ENCODE results near the gene CNTF. TPM values are rescaled to one million over a fixed set of nuclear protein-coding genes. Genes with fewer than 3 reads are reported as not detected.

CNTF gene
- total RNA-seq, 1 donor from 2014 or later, result 1.6 TPM

DNA sequence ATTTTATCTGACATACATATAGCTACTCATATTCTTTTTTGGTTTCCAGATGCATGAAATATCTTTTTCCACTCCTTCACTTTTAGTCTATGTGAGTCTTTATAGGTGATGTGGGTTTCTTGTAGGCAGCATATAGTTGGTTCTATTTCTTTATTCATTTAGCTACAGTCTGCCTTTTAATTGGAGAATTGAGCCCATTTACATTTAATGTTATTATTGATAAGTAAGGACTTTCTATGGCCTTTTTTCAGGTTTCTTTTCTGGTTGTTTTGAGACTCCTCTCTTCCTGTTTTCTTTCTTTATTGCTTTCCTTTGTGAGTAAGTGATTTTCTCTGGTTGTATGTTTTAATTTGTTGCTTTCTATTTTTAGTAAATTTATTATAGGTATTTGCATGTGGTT, 27.2 kb downstream of the CNTF start:
- no peak overlapping the region for H3K27ac Mint-ChIP-seq (ENCODE audit: unreplicated experiment)
- TF ChIP-seq, protein P1, sequence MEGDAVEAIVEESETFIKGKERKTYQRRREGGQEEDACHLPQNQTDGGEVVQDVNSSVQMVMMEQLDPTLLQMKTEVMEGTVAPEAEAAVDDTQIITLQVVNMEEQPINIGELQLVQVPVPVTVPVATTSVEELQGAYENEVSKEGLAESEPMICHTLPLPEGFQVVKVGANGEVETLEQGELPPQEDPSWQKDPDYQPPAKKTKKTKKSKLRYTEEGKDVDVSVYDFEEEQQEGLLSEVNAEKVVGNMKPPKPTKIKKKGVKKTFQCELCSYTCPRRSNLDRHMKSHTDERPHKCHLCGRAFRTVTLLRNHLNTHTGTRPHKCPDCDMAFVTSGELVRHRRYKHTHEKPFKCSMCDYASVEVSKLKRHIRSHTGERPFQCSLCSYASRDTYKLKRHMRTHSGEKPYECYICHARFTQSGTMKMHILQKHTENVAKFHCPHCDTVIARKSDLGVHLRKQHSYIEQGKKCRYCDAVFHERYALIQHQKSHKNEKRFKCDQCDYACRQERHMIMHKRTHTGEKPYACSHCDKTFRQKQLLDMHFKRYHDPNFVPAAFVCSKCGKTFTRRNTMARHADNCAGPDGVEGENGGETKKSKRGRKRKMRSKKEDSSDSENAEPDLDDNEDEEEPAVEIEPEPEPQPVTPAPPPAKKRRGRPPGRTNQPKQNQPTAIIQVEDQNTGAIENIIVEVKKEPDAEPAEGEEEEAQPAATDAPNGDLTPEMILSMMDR (IDR thresholded peaks at IDR 0.05), result no peak
- DNase-seq (ENCODE audit: extremely low spot score, unreplicated experiment), result no peak
- no peak overlapping the region for H3K4me3 Mint-ChIP-seq (ENCODE audit: unreplicated experiment)
- H3K27me3 Mint-ChIP-seq (ENCODE audit: unreplicated experiment), result peaks cover 47% of the 10 kb centered on the region
- peaks cover 2% of the 10 kb centered on the region for H3K4me1 Mint-ChIP-seq (ENCODE audit: unreplicated experiment)
- H3K36me3 Mint-ChIP-seq (ENCODE audit: unreplicated experiment), result no peaks in the 10 kb centered on the region
- H3K9me3 Mint-ChIP-seq (ENCODE audit: unreplicated experiment), result peaks cover 5% of the 10 kb centered on the region

DNA sequence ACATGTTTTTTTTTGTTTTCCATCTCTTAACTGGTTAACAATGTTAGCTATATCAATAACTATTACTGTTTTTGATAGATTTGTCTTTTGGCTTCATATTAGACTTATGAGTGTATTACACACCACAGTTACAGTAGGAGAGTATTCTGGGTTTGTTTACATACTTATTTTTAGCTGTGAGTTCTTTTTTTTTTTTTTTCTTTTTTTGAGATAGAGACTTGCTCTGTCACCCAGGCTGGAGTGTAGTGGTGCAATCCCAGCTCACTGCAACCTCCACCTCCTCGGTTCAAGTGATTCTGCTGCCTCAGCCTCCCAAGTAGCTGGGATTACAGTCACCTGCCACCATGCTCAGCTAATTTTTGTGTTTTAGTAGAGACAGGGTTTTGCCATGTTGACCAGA, 28.0 kb downstream of the CNTF start:
- no peak for DNase-seq (ENCODE audit: extremely low spot score, unreplicated experiment)
- Mint-ChIP-seq H3K4me3 (ENCODE audit: unreplicated experiment) (no peak overlapping the region), H3K4me1 (ENCODE audit: unreplicated experiment) (peaks cover 2% of the 10 kb centered on the region)

DNA sequence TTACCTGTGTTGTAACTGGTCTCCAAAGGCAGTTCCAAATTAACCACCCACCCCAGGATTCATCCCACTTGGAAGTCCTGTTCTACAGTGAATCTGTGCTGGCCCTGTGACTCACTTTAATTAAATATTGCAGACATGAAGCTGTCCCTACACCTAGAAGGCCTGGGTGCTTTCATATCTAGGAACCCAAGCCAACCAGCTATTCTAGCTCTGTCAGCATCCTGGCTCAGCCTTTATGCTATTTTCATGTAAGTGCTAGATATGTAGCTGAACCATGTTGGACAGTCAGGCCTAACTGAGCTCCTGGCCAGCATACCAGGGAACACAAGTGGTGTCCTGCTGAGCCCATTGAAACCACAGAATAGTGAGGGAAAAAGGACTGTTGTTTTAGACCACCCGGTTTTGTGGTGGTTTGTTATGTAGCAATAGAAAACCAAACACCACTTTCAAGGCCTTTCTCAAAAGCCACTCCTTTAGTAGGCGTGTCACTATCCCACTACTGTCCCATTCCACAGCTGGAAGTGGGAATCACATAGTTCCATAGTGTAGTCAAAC, 30.3 kb downstream of the CNTF start:
- Mint-ChIP-seq H3K4me3 (ENCODE audit: unreplicated experiment) (no peak overlapping the region), H3K4me1 (ENCODE audit: unreplicated experiment) (peaks cover 2% of the 10 kb centered on the region), H3K36me3 (ENCODE audit: unreplicated experiment) (no peaks in the 10 kb centered on the region), H3K9me3 (ENCODE audit: unreplicated experiment) (no peaks in the 10 kb centered on the region), H3K27me3 (ENCODE audit: unreplicated experiment) (peaks cover 63% of the 10 kb centered on the region), H3K27ac (ENCODE audit: unreplicated experiment) (no peak overlapping the region)
- TF ChIP-seq, protein P1 (IDR thresholded peaks at IDR 0.05), result no peak
- no peak for DNase-seq (ENCODE audit: extremely low spot score, unreplicated experiment)

More for the DNA sequence above, 28.0 kb downstream of the CNTF start:
- TF ChIP-seq, protein P1 (IDR thresholded peaks at IDR 0.05), result no peak
- Mint-ChIP-seq H3K27me3 (ENCODE audit: unreplicated experiment) (peaks cover 54% of the 10 kb centered on the region), H3K27ac (ENCODE audit: unreplicated experiment) (no peak overlapping the region), H3K9me3 (ENCODE audit: unreplicated experiment) (peaks cover 5% of the 10 kb centered on the region), H3K36me3 (ENCODE audit: unreplicated experiment) (no peaks in the 10 kb centered on the region)

DNA sequence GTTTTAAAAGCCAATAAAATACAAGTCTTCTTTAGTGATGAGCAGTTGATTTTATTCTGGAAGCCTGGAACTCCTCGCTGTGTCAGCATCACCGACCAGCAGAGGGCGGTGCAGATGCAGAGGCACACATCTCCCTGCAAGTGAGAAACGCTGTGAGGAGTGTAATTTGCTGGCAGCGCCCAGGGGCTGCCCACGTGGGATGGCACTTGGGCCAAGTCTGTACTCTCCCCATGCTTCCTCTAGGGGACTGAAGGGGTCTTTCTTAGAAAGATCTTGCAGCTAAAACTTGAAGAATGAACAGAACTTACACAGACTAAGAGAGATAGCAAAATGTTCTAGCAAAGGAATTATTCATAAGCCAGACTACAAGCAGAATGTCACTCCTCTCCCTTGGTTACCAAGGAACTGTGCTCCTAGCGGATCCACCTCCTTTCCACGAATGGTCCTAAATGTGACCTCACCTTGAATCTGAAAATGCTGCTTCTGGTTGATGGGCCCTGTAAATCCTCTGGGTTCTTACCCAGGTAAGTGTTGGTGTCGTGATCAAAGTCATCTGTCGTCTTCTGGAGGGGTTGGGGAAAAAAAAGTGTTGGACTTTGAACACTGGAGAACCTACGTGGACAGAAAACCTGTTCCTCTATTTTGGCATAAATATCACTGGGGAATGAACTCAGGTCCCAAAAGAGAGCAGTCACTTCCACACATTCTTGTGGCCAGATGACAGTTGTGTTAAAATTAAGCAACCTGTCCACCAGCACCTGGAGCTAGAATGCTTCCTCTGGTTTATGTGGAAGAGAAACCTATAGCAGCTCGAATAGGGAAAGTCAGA, 31.8 kb downstream of the CNTF start:
- Mint-ChIP-seq H3K36me3 (ENCODE audit: unreplicated experiment) (no peaks in the 10 kb centered on the region), H3K4me3 (ENCODE audit: unreplicated experiment) (no peak overlapping the region), H3K27me3 (ENCODE audit: unreplicated experiment) (peaks cover 52% of the 10 kb centered on the region), H3K27ac (ENCODE audit: unreplicated experiment) (no peak overlapping the region), H3K9me3 (ENCODE audit: unreplicated experiment) (no peaks in the 10 kb centered on the region), H3K4me1 (ENCODE audit: unreplicated experiment) (peaks cover 2% of the 10 kb centered on the region)
- peak; percentile 90 for DNase-seq (ENCODE audit: extremely low spot score, unreplicated experiment)
- TF ChIP-seq, protein P1 (IDR thresholded peaks at IDR 0.05), result peak; percentile 97

DNA sequence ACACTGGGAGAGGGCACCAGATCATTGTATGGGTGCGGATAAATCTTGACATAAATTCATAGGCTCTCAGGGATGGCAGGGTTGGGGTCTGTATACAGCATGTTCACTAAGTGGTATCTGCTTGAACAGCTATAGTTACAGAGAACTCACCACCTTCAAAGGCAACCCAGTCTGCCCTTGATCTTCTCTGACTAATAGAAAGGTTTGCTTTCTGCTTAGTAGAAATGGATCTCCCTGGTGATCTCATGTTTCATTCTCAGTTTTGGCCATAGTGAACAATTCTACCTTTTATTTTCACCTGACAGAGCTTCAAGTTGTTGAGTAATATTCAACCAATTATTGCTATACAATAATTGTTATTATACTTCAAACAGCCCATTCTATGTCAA, 32.4 kb downstream of the CNTF start:
- Mint-ChIP-seq H3K9me3 (ENCODE audit: unreplicated experiment) (no peaks in the 10 kb centered on the region), H3K4me3 (ENCODE audit: unreplicated experiment) (no peak overlapping the region), H3K27ac (ENCODE audit: unreplicated experiment) (no peak overlapping the region), H3K36me3 (ENCODE audit: unreplicated experiment) (no peaks in the 10 kb centered on the region), H3K27me3 (ENCODE audit: unreplicated experiment) (peaks cover 50% of the 10 kb centered on the region), H3K4me1 (ENCODE audit: unreplicated experiment) (peaks cover 2% of the 10 kb centered on the region)
- no peak for DNase-seq (ENCODE audit: extremely low spot score, unreplicated experiment)
- TF ChIP-seq, protein P1 (IDR thresholded peaks at IDR 0.05), result no peak
